Muscle of leg (tissue), 11 donors: ENCODE data around the gene STARD7. TPM values are rescaled to one million over a fixed set of nuclear protein-coding genes. Genes with fewer than 3 reads are reported as not detected.

Experiments
- DNase-seq: peaks from one replicate; pipeline ENCODE4 v3.0.0; 2013
- H3K27ac ChIP-seq: one replicate; pipeline ENCODE4 v1.5.1; 2013; ENCODE audit warnings: mild to moderate bottlenecking, low read length, control low read depth
- H3K27me3 ChIP-seq: one replicate; pipeline ENCODE4 v1.6.1; 2013; ENCODE audit warnings: low read length; ENCODE audit not compliant: control insufficient read depth, insufficient read depth
- H3K36me3 ChIP-seq: one replicate; pipeline ENCODE4 v1.6.1; 2013; ENCODE audit warnings: low read length; ENCODE audit not compliant: control insufficient read depth, insufficient read depth
- H3K4me1 ChIP-seq: one replicate; pipeline ENCODE4 v1.6.1; 2013; ENCODE audit warnings: low read length; ENCODE audit not compliant: control insufficient read depth, insufficient read depth
- H3K4me3 ChIP-seq: one replicate; pipeline ENCODE4 v1.5.1; 2013; ENCODE audit warnings: low read length, control low read depth
- H3K9me3 ChIP-seq: replicated peaks from 2 replicates; pipeline ENCODE4 v1.6.1; 2013; ENCODE audit warnings: low read depth, low read length; ENCODE audit not compliant: control insufficient read depth
- WGBS: methylation state at CpG from one replicate; pipeline ENCODE4 v1.1.5; 2013; ENCODE audit warnings: missing lambda C conversion rate; ENCODE audit not compliant: insufficient coverage; 5-methylcytosine and 5-hydroxymethylcytosine counted together
- polyA plus RNA-seq, 8 donors: library from polyadenylated mRNA; unstranded; fragments of 120-200 nt; gene quantifications; one replicate each; pipeline versions ENCODE4 v1.2.1 to v1.2.3, GENCODE V29; 2013; ENCODE audit warnings: inconsistent platforms in 1 of 8, low replicate concordance in 1 of 8; ENCODE audit not compliant: insufficient read length in 8 of 8, insufficient read depth in 1 of 8
- total RNA-seq: library from RNA; stranded (reverse); fragments of 120-200 nt; gene quantifications from one replicate; pipeline ENCODE4 v1.2.4, GENCODE V29; 2013

STARD7 gene
- total and polyA plus RNA-seq, 9 donors: 93.2 to 130 (median 105) TPM

GRCh38 chr2:96213379-96213778, 4.8 kb upstream of the STARD7 start:
- H3K36me3 ChIP-seq: peaks cover 2% of the 10 kb centered on the region
- no peaks in the 10 kb centered on the region for H3K9me3 ChIP-seq
- no peaks in the 10 kb centered on the region for H3K27me3 ChIP-seq
- H3K27ac ChIP-seq: no peak overlapping the region
- WGBS: 89% methylated on average over 8 of the region's 12 CpGs
- DNase-seq: no peak
- H3K4me1 ChIP-seq: peaks cover 11% of the 10 kb centered on the region
- no peak overlapping the region for H3K4me3 ChIP-seq

- H3K27ac ChIP-seq: no peak overlapping the region
- H3K9me3 ChIP-seq: no peaks in the 10 kb centered on the region
- H3K36me3 ChIP-seq: peaks cover 2% of the 10 kb centered on the region
- WGBS: 92% methylated on average over 2 of the region's 4 CpGs
- DNase-seq: no peak
- H3K27me3 ChIP-seq: no peaks in the 10 kb centered on the region
- H3K4me1 ChIP-seq: peaks cover 11% of the 10 kb centered on the region
- no peak overlapping the region for H3K4me3 ChIP-seq
Observed at GRCh38 chr2:96212339-96212738, 3.7 kb upstream of the STARD7 start.

DNA sequence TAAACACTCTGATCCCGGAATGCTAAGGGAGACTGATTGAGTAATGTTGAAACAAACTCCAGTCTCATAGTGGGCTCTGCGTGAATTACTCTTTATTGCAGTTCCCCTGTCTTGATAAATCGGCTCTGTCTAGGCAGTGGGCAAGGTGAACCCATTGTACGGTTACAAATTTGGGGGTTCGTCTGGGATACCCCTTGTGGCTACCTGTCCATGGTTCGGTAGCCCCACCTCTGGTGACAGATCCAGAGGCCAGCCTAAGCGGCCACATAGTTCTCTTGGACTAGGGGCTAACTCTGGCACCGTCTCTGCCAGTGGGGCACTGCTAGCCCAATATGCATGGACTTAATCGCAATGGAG, 1.1 kb upstream of the STARD7 start:
- Histone ChIP-seq H3K4me1 (peaks cover 25% of the 10 kb centered on the region), H3K27ac (no peak overlapping the region), H3K4me3 (peak overlapping the region; percentile 92), H3K9me3 (no peaks in the 10 kb centered on the region), H3K36me3 (peaks cover 2% of the 10 kb centered on the region), H3K27me3 (no peaks in the 10 kb centered on the region)
- DNase-seq: no peak
- 94% methylated on average over 6 of the region's 9 CpGs for WGBS

GRCh38 chr2:96209011-96209728, 543 bp upstream of the STARD7 start:
- 4% methylated on average over 14 of the region's 21 CpGs for WGBS
- DNase-seq: no peak
- Histone ChIP-seq H3K27me3 (no peaks in the 10 kb centered on the region), H3K27ac (peak overlapping the region; percentile 62), H3K4me3 (peak overlapping the region; percentile 92), H3K4me1 (peaks cover 26% of the 10 kb centered on the region), H3K9me3 (no peaks in the 10 kb centered on the region), H3K36me3 (peaks cover 2% of the 10 kb centered on the region)

DNA sequence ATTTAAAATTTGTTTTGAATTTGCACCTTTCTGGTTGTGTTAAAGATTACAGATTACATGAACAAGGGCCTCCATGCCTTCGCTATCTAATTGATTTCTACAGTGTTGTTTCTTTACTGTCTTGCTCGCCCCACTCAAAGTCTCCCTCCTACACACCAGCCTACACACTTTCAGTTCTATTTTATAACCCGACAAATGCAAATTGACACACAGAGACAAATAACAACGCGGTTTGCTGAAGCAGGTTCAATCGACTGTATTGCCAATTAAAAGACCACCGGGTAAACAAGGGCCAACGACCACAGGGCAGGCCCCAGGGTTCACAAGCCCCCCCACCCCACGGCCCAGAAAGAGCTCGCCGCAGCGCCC, 869 bp downstream of the STARD7 start:
- peak overlapping the region; percentile 83 for H3K27ac ChIP-seq
- no peaks in the 10 kb centered on the region for H3K27me3 ChIP-seq
- peaks cover 32% of the 10 kb centered on the region for H3K4me1 ChIP-seq
- no peak for DNase-seq
- 0% methylated on average over 12 of the region's 12 CpGs for WGBS
- H3K36me3 ChIP-seq: peaks cover 2% of the 10 kb centered on the region
- H3K9me3 ChIP-seq: no peaks in the 10 kb centered on the region
- H3K4me3 ChIP-seq: peak overlapping the region; percentile 92

DNA sequence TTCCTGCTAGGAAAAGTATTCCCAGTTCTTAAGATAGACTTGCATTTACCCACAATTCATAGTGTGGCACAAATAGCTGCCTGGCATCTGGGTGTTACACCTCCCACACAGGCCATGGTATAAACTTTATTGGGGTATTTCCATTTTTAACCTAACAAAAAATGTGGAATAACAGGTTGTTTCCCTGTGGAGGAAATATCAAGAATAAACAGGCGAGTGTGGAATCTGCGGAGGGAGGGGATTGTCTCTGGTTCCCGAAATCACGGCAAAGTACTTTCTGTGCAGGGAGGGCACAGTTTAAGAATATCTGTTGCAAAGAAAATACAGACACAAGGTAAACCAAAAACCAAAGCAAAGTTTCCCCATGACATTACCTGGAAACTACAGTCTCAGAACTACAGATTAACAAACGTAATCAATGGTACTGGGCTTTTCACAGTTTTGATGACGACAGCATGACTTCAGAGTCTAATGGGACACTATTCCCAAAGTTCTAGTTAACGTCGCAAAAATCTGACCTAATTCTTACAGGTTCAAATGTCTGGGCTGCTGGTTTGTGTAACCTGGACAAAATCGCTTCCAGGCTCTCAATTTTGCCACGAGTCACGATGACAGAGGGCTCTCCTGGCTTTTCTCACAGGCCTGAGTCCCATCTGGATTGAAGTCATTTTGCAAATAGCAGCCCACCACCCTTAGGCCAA, 1.4 kb downstream of the STARD7 start:
- Histone ChIP-seq H3K27me3 (no peaks in the 10 kb centered on the region), H3K36me3 (no peaks in the 10 kb centered on the region), H3K27ac (peak overlapping the region; percentile 83), H3K9me3 (no peaks in the 10 kb centered on the region), H3K4me1 (peaks cover 35% of the 10 kb centered on the region), H3K4me3 (peak overlapping the region; percentile 92)
- WGBS: 16% methylated on average over 5 of the region's 11 CpGs
- peak; percentile 16 for DNase-seq

- H3K9me3 ChIP-seq: no peaks in the 10 kb centered on the region
- no peak for DNase-seq
- no peaks in the 10 kb centered on the region for H3K36me3 ChIP-seq
- H3K27ac ChIP-seq: peak overlapping the region; percentile 66
- no peaks in the 10 kb centered on the region for H3K27me3 ChIP-seq
- no peak overlapping the region for H3K4me3 ChIP-seq
- H3K4me1 ChIP-seq: peaks cover 43% of the 10 kb centered on the region
Observed at GRCh38 chr2:96205888-96206287, 2.7 kb downstream of the STARD7 start.

GRCh38 chr2:96204836-96205624, 3.6 kb downstream of the STARD7 start:
- Histone ChIP-seq H3K4me3 (no peak overlapping the region), H3K36me3 (no peaks in the 10 kb centered on the region), H3K27me3 (no peaks in the 10 kb centered on the region), H3K27ac (peak overlapping the region; percentile 66), H3K9me3 (no peaks in the 10 kb centered on the region), H3K4me1 (peaks cover 40% of the 10 kb centered on the region)
- WGBS: no CpG with 5 or more reads among the region's 6 CpGs
- peak; percentile 72 for DNase-seq

- no peaks in the 10 kb centered on the region for H3K27me3 ChIP-seq
- H3K36me3 ChIP-seq: no peaks in the 10 kb centered on the region
- DNase-seq: no peak
- H3K27ac ChIP-seq: peak overlapping the region; percentile 42
- WGBS: 90% methylated on average over 2 of the region's 9 CpGs
- peaks cover 32% of the 10 kb centered on the region for H3K4me1 ChIP-seq
- no peaks in the 10 kb centered on the region for H3K9me3 ChIP-seq
- no peak overlapping the region for H3K4me3 ChIP-seq
Observed at GRCh38 chr2:96203130-96204028, 5.2 kb downstream of the STARD7 start.
